ENCODE measurements around the gene GRK4.

DNA sequence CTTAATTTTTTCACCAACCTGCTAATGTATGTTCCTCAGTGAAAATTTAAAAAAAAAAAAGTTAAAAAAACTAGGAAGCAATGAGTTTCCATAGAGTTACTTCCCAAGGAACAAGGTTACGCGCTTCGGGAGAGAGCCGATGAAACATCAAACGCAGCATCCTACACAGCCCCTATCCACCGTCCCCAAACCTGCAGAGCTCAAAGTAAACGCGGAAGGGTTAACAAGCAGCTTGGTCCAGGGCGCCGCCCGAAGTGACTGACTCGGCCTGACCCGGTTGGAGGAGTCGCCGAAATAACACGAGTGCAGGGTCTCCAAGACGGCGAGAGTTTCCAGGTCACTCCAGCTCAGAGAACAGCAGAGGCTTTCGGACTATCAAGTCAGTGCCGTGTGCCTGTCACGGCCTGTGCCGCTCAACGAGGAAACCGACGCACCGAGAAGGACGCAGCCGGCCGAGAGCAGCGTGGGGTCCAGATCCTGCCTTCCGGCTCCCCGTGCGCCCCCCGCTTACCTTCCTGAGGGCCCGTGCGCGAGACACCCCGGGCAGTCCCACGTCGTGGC, 677 bp upstream of the GRK4 start:
- TF ChIP-seq, protein P1, sequence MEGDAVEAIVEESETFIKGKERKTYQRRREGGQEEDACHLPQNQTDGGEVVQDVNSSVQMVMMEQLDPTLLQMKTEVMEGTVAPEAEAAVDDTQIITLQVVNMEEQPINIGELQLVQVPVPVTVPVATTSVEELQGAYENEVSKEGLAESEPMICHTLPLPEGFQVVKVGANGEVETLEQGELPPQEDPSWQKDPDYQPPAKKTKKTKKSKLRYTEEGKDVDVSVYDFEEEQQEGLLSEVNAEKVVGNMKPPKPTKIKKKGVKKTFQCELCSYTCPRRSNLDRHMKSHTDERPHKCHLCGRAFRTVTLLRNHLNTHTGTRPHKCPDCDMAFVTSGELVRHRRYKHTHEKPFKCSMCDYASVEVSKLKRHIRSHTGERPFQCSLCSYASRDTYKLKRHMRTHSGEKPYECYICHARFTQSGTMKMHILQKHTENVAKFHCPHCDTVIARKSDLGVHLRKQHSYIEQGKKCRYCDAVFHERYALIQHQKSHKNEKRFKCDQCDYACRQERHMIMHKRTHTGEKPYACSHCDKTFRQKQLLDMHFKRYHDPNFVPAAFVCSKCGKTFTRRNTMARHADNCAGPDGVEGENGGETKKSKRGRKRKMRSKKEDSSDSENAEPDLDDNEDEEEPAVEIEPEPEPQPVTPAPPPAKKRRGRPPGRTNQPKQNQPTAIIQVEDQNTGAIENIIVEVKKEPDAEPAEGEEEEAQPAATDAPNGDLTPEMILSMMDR (IDR thresholded peaks at IDR 0.05) = no peak
- TF ChIP-seq POLR2A (IDR thresholded peaks at IDR 0.05) = no peak
